ENCODE measurements around the gene TRAK1.

The TRAK1 gene

DNA sequence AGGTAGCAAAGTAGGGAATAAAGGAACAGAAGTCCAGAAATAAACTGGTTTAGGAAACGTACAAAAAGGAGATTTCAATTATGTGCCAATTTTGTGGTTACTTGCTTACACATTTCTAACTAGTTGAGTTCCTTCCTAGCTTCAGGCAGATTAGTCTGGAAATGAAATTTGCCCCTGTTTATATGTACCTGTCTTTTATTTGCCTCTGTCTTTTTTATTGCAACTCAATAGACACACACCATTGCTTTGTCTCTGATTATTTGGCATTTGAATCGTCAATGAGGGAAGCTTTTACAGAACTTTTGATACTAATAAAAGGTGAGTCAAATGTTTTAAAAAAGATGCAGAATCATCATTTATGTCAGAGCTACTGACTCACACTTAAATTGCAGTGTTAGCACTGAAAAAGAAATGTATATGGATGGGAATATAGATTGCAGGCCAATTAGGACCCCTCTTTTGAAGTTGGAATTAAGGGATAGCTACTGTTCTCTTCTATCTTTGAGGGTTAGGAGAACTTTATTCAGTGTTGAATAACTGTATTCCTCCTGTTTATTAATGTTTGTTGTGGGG, 60.5 kb downstream of the TRAK1 start:
- DNase-seq (ENCODE audit: low read depth in 2 of 2), result no peak

DNA sequence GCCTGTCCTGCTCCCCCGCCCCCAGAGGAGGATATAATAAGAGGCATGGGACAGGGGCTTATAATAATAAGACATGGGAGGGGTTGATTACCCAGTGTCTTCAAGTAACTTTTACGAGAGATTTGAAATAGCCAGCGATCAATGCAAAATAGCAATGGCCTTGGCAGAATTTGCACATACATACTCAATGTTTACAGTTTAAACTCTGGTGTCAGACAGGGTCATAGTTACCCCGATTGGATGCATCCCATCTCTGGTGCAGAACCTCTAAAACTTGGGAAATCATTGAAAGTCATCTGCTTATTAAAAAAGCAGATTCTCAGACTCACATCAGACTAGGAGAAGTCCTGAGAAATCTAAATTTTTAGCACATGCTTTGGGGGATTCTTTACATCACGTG, 61.0 kb downstream of the TRAK1 start:
- DNase-seq (ENCODE audit: low read depth in 2 of 2), result no peak

DNA sequence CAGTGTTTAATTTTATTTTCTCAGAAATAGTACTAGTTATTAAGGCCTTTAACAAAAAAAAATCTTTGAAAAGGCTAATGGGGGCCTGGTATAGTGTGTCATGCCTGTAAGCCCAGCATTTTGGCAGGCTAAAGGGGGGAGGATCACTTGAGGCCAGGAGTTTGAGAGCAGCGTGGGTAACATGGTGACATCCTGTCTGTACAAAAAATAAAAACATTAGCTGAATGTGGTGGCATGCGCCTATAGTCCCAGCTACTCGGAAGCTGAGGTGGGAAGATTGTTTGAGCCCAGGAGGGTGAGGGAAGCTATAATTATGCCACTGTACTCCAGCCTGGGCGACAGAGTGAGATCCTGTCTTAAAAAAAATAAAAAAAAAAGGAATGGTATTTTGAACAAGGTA, 61.9 kb downstream of the TRAK1 start:
- DNase-seq (ENCODE audit: low read depth in 2 of 2), result no peak

DNA sequence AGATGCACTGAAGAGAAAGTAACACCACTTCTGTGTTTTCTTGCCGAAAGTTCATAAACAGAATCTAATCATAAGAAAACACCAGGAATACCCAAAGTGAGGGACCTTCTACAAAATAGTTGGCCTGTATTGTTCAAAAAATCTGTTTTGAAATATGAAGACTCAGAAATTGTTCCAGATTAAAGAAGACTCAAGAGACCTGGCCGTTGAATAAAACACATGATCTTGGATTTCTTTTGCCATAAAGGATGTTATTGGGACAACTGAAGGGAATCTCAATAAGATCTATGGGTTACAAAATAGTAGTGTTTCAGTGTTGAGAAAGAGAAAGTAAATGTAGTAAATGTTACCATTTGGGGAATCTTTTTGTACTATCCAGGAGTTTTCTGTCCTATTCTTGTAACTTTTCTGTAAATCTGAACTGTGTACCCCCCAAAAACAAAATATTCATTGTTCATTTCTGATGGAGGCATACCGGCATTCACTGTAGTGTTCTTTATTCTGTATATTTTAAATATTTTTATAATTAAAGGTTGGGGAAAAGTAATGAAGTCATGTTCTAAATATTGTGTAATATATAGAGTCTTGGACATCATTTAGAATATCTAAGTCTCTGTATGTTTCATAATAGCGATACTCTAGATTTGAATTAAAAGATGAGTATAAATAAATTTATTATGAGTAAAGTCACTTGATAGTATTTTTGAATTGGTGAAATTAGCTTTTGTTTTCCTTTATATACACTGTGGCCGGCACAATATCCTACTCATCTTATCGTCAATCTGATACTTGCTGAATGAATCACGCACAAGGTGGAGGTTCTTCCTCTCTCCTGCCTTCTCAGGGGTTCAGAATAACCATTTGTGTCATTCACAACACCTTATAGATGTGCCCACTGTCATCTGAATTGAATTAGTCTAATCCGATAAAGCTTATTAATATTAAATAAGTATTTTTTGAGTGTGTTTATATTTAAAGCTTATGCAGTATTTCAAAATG, 66.7 kb downstream of the TRAK1 start:
- DNase-seq (ENCODE audit: low read depth in 2 of 2), result no peak

DNA sequence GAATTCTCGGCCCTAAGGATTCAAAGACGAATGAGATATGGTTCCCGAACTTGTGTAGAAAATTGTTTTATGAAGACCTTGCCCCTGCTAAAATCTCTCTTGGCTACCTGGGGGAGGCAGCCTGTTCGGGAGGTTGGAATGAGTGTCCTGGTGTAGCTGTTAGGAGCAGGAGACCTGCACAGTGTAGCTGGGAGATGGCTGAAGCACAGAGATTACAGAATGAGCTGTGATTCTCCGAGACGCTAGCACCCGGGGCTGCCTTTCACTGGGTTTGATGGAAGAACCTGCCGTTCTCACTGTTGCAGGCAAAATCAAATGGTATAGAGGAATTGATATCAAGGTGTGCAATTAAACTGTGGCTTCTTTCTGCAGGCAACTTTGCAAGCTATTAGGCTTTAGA, 68.0 kb downstream of the TRAK1 start:
- no peak for DNase-seq (ENCODE audit: low read depth in 2 of 2)

DNA sequence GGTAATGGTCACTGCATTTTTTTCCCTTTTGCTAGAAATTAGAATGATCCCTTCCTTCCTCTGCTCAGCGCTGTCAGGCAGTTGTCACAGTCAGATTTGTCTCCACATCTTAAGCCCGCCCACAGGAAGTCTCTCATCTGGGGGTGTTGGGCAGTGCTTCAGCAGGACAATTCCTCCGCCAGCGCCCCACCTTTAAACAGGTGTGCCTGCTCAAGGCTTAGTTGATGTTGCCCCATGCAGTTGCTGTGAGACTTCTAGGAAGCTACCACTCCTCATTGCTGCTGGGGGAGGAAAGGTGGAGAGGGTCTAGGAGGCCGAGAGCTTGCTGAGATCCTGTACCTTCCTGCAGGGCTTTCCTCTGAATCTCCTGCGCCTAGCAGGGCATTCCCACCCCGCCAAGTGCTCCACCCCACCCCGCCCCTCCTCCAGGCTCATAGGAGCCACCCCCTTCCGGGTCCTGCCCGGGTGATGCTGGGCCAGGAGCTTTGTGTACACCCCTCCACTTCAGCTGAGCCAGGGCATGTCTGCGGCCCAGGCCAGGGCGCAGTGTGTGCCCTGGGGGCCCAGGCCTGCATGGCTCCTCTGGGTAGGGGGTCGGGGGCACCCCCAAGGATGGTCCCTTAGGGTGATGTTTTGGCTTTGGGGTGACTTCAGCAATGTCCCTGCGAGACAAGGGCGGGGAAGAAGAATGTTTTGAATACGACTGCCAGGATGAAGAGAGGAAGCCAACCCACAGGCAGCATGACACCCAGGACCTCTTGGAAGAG, 68.7 kb downstream of the TRAK1 start:
- DNase-seq (ENCODE audit: low read depth in 2 of 2), result no peak

DNA sequence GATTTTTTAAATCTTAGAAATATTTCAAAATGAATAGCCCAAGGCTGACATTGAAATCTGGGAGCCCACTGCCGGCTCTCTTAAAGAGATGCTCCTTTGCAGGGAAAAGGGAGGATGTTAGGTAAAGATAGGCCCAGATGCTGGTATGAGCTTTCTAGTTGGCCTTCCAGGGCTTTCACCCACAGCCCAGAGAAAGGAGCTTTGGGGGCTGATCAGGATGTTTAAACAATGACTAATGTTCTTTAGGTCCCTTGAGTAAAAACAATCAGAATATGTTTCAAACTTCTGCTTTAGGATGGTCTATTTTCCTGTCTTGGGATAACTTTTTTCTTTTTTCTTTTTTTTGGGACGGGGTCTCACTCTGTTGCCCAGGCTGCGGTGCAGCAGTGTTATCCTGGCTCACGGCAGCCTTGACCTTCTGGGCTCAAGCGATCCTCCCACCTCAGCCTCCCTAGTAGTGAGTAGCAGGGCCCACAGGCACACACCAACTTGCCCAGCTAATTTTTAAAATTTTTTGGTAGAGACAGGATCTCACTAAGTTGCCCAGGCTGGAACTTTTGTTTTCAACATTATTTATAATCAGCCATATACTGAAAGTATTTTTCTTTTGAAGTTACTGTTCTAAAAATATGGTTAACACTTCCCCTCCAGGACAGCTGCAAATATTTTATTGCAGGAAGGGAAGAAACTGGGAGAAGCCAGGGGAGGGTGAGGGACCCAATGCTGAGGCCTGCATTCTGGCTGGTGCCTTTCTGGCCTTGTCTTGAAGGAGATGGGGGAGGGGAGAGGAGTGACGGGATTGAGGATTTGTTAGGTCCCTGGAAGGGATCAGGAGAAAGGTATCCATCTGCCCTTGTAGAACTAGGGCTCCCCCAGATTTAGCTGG, 70.1 kb downstream of the TRAK1 start:
- DNase-seq (ENCODE audit: low read depth in 2 of 2), result peak in 1 of 2 experiments; percentile 8

DNA sequence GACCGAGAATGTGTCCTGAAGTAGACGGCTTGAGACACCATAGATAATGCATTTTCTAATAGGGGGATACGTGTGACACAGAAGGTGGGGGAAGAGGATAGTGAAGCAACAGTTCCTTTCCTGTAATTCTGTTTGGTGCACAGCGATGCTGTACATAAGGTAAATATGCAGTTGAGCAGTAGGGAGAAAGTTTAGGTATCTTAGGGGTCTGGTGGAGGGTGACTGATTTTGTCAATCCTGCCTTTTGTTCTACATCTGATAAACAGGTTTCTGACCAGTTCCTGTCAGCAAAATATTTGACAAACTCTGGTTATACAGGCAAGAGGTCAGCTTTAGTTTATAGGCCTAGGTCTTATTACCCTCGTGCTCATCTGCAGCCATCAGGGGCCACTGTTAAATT, 71.3 kb downstream of the TRAK1 start:
- DNase-seq (ENCODE audit: low read depth in 2 of 2), result no peak

DNA sequence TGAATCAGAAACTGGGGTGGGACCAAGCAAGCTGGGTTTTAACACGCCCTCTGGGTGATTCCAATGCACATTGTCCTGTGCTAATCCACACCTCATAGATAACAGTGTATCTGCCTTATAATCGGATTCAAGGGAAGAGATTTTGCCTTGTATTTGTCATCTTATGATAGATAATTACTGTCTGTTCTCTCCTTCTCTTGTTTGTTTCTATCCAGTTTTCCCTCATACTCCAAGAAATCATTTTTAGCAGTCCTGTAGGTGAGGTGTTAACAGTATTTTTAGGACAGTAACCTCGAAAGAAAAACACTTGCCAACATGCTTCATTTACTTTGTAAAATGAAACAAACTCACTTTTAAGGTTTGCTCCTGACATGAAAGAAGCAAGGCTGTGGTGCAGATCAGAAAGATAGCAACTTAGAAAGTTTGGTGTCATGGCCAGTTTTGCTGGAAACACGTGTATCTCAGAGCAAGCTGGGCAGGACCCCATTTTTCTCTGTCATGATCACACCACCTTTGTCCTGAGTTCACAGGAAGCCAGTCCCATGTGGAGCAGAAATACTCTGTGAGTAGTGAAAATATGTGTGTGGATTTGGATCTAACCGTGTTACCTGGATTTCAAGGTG, 72.6 kb downstream of the TRAK1 start:
- no peak for DNase-seq (ENCODE audit: low read depth in 2 of 2)

DNA sequence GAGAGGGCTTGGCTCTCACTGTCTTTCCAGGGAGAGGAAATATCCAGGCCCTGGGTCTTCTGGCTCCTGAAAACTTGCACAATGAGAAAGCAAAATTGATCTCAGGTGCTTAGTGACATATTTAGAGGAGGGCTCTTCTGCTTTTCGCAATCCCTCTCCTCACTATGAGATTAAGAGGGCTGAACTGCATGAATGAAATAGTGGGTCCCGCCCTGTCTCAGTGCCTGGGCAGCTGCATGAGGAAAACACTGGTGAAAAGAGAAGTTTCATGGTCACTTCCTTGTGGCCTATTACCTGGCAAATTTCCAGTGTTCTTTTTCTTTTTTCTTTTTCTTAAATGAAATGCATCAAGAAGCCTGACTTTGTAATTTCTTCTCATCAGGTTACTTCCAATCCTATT, 73.5 kb downstream of the TRAK1 start:
- no peak for DNase-seq (ENCODE audit: low read depth in 2 of 2)

DNA sequence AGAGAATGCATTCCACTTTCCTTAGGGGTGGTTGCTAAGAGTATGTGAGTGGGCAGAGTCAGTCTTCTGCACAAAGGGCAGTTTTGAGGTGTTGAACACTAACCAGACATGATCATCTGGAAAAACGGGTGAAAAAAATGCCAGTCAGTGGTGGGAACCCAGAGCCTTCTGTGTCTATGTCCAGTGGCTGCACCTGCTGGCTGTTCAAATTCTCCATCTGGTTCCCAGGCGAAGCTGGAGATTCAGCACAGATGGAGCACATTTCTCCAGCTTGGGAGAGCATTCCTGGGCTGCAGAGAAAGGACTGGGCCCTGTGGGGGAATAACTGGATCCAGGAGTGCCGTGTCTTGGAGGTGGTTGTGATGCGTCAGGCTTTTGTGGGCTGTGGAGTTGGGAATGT, 74.1 kb downstream of the TRAK1 start:
- DNase-seq (ENCODE audit: low read depth in 2 of 2), result no peak

DNA sequence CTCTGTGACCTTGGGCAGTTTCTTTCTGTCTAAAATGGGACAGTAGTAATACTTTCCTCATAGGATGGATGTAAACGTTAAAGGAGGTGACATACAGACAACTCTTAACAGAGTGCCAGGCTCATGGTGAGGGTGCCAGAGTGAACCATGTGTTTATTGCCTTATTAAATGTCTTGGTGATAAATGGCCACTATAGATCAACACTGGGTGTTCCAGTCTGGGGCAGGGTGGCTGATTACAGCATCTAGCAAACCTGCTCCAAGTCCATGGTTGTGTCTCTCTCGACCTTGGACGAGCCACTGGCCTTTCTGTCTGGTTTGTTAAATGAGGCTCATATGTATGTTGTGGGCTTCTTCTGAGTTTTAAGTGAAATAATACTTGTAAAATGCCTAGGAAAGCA, 75.1 kb downstream of the TRAK1 start:
- no peak for DNase-seq (ENCODE audit: low read depth in 2 of 2)

DNA sequence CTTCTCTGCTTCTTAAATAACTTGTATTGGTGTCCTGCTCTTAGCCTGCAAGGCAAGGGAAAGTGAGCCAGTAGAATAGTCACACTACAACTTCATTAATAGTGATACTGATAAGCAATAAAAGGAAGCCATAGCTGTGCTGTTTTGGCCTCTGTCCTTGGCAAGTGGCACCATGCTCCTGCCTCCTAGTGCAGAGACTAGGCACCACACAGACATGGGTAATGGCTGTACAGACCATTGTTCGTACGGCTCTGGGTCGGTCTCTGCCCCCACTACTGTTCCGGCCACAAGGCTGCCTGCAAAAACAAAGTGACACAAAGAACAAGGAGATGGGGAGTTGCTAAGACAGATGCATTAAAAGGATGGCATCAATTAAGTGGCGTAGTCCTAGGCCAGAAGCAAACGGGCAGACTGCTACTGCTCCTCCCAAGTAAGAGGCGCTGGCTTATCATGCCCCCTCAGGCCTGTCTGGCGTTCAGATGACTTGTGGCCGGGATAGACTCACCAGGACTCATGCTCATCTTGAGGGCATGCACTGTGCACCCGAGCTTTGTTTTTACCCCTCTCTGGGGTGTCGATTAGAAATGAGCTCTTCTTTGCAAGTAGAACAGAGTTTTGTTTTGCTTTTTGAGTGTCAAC, 75.6 kb downstream of the TRAK1 start:
- no peak for DNase-seq (ENCODE audit: low read depth in 2 of 2)

DNA sequence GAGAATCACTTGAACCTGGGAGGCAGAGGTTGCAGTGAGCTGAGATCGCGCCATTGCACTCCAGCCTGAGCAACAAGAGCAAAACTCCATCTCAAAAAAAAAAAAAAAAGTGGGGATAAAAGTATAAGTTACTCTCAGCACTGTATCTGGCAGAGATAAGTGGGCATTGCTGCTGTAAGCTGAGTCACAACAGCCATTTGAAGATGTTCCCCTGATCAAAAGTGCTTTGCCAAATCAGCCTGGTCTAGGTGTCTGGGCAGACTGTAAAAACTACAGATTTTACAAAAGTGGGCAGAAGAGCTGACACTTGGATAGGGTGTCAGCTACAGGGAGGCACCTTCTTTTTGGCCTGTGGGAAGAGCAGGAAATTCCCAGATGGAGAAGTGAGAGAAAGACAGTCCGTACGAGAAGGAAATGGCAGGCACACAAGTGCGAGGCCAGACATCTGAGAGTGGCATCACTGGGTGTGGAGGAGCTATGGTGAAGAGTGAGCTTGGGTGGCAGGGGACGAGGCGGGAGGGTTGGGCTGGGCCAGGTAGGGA, 78.5 kb downstream of the TRAK1 start:
- DNase-seq (ENCODE audit: low read depth in 2 of 2), result no peak

DNA sequence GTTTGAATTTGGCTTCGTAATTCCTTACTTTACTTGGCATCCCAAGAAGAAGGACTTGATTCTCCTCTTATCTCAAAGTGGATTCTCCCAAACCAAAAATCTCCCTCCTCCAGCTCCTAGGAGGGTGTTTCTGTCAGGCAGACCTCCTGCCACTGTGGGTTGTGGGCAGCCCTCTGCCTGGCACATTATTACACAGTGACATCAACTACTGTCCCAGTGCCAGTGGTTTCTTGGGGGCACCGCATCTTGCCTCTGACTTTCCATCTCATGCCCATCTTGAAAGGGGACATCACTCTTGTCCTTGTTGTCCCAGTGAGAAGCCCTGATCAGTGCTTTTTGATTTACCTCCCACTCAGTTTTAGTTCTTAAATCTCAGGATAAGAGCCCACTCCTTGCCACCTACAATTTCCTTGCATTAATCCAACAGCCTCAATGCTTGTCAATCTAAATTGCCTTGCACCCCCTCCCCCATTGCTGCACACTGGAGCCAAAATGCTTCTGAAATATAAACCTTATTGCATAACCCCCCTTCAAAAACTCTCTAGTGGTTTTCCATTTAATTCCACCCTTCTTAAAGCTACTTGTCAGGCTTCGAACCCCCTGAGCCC, 81.0 kb downstream of the TRAK1 start:
- no peak for DNase-seq (ENCODE audit: low read depth in 2 of 2)

DNA sequence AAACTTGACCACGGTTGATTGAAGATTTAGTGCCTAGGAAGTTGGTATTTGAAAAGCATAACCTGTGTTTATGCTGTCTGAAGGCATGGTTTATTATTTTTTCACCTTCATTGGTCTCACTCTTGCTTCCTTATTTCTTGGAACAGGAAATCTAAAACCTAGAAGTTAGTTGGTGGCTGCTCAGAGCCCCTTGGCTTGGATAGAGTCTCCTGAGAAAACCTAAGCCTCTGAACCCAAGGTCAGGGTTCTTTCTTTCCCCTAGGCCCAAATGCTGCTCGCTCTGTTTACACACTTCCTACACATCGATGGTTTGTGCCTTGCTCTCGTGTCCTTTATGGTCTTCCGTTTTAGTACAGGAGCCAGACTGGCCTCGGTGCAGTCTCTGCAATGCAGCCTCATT, 82.2 kb downstream of the TRAK1 start:
- DNase-seq (ENCODE audit: low read depth in 2 of 2), result no peak

DNA sequence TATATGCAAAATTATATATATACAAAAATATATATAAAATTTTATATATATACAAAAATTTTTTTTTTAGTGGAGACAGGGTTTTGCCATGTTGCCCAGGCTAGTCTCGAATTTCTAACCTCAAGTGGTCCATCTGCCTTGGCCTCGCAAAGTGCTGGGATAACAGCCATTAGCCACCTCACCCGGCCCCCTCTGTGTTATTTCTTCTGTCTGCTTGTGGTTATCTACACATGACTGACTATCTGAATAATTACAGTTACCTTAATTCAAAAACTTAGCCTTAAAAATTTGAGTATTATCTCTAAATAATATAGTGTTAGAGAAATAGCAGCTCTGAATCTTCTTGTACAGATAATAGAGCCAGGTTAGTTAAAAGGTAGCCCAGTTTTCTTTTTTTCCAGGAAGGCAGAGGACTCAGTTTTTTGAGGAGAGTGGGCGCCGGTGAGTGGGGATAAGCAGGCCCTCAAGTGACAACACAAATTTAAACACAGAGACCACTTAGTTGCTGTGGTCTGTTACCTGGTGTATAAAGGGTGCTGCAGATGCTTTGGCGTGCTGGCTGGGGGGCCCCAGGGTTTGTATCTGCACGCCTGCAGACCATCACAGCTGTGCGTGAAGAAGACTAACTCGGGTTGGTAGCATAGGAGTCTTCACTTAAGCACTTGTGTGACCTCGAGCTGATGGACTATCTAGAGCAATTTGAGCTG, 83.7 kb downstream of the TRAK1 start:
- DNase-seq (ENCODE audit: low read depth in 2 of 2), result no peak

DNA sequence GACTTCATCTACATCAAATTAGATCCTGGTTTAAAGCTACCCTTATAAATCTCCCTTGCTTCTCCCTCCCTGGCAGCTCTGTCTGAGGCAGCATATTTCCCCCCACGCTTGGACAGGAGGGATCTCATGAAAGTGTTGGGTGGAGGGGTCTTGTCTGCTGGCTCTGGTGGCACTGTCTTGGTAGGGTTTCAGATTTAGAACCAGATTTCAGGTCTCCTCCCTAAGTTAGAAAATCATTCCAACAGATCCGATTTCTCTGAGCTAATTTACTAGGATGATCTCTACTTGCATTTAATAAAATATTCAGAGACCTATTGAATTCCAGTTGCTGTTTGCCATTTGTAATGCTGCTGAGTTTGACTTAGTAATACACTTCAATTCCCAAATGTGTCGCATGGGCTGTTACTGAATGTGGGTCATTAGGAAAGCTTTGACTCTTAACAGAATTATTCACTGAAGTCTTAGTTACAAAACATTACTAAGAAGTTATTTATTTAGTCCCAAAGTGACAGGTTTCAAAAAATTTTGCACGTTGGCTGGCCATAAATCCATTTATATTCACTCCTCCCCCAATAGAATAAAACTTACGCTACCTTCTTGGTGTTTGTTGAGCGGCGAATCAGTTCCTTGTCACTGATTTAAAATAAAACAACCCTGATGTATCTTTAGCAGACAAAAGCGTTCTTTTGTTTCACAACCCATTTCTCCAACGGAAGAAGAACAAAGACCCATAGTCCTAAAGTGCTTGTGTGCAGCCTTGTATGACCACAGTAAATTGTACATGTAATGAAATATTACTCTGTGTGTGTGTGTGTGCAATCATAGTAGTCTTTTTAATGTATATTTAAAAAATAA, 84.5 kb downstream of the TRAK1 start:
- DNase-seq (ENCODE audit: low read depth in 2 of 2), result no peak

Measured in fibroblast of skin of left biceps (primary cell).